Measurements from ENCODE around the gene SPATA2L.

SPATA2L gene

GRCh38 chr16:89727406-89728120 is 26.1 kb upstream of the SPATA2L start:
- no peak for DNase-seq (ENCODE audit: low read depth, low spot score)

- DNase-seq (ENCODE audit: low read depth, low spot score), result peak; percentile 65
Measured at GRCh38 chr16:89723279-89724250, 22.1 kb upstream of the SPATA2L start.

- DNase-seq (ENCODE audit: low read depth, low spot score), result peak; percentile 60
Measured at GRCh38 chr16:89722392-89723278, 21.1 kb upstream of the SPATA2L start.

GRCh38 chr16:89721546-89722391 is 20.3 kb upstream of the SPATA2L start:
- peak; percentile 79 for DNase-seq (ENCODE audit: low read depth, low spot score)

- DNase-seq (ENCODE audit: low read depth, low spot score), result peak; percentile 92
Measured at GRCh38 chr16:89720813-89721545, 19.5 kb upstream of the SPATA2L start, which contains the start of the genes VPS9D1 and ZNF276. Gene VPS9D1, minus strand, starts transcription at chr16:89720898. Its CDS starts 37 bp downstream, at chr16:89720861. Gene ZNF276, plus strand, starts transcription at chr16:89721537. Its CDS starts 104 bp downstream, at chr16:89721641.

DNA sequence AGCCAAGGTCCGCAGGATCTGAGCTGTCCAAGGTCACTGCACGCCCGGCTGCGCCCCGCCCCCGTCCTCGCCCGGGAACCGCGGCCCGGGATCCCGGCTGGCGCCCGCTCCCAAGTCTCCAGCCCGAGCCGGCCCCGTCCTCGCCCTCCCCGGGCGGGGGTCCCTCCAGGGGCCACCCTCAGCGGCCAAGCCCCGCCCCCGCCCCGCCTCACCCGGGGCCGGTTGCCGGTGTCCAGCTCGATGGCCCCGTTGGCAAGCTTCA is 19.0 kb upstream of the SPATA2L start:
- no peak for DNase-seq (ENCODE audit: low read depth, low spot score)

DNA sequence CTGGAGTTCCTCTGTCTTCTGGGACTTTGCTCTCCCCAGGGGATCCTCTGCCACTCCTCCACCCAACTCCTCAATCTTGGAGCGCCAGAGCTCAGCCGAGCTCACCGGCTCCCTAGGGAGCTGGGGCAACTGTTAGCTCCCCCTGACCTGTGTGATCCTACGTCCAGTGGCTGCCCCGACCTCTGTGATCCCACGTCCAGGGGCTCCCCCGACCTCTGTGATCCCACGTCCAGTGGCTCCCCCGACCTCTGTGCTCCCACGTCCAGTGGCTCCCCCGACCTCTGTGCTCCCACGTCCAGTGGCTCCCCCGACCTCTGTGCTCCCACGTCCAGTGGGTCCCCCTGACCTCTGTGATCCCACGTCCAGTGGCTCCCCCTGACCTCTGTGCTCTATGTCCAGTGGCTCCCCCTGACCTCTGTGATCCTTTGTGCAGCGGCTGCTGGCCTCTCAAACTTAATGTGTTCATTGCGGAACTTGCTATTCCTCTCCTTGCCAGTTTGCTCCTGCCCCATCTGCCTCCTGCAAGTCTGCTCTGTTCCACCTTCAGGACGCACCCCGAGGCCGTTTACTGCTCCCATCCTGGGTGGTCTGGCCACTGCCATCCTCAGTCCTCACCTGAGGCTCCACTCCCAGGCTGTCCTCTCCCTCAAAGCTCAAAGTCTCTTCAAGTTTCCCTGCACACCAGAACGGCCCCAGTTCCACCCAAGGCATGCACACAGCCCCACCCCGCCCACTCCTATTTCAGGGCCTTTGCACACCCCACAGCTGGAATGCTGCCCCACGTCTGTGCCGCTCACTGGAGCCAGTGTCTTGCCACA is 16.4 kb upstream of the SPATA2L start:
- DNase-seq (ENCODE audit: low read depth, low spot score), result no peak

DNA sequence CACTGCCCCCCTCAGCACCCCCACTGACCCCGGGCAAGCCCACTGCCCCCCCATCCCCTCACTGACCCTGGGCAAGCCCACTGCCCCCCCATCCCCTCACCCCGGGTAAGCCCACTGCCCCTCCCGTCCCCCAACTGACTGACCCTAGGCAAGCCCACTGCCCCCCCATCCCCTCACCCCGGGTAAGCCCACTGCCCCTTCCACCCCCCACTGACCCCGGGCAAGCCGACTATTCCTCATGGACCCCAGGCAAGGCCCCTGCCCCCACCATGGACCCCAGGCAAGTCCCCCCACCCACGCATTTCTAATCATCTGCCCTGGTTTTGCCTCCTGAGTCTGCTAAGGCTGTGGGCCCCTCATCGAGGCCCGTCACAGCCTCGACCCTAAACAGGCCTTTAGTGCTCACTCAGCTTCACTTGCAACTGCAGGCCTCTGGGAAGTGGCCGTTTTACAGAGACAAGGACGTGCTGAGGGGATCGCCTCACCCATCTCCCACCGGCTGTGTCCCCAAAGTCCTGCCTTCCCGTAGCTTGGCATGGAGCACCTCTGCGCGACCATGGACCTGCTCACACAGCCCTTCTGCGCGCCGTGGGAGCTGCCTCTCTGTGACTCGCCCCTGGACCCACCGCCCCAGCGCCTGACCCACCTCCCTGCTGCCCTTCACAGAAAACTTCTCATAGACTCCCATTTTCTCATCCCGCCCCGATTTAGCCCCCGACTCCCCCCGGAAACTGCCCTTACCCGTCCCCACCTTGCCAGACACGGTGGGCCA is 15.6 kb upstream of the SPATA2L start:
- DNase-seq (ENCODE audit: low read depth, low spot score), result no peak

DNA sequence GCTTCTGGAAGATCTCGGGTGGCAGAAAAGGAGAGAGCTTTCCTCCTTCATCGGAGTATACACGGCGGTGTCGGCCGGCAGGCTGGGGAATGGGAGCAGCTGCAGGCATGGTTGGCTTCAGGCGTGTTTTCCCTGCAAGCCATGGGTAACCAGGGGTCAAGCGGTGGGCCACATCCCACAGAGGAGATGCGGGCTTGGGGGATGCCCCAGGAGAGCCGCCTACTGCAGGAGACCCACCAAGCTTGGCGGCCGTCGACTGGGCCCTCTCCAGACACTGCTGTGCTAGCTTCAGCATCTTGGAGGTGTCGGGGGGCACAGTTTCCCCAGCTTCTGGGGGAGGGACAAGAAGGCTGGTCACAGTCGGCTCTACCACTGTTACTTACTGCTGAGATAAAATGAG is 15.0 kb upstream of the SPATA2L start:
- DNase-seq (ENCODE audit: low read depth, low spot score), result no peak

DNA sequence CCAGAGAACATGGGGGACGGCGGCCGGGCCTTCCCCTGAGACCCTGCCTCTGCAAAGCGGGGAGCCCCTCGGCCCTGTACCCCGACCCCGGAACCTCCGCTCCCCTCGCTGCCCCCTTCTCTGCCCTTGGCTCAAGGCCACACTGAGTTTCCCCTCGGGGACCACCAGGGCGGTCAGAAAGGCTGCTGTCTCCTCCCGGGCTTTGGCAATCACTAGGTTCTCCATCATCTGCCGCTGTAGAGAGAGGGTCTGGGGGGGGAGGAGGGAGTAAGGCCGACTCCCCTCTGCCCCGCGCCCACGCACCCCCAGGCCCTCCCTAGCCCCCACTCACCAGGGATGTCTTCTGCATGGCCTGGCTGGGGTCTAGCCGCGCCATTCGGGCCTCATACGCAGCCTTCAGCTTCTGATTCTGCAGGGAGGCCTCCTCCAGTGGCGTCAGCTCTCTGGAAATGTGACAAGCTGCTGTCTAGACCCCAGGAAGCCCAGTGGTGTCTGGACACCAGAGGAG is 10.8 kb upstream of the SPATA2L start:
- peak; percentile 31 for DNase-seq (ENCODE audit: low read depth, low spot score)

DNA sequence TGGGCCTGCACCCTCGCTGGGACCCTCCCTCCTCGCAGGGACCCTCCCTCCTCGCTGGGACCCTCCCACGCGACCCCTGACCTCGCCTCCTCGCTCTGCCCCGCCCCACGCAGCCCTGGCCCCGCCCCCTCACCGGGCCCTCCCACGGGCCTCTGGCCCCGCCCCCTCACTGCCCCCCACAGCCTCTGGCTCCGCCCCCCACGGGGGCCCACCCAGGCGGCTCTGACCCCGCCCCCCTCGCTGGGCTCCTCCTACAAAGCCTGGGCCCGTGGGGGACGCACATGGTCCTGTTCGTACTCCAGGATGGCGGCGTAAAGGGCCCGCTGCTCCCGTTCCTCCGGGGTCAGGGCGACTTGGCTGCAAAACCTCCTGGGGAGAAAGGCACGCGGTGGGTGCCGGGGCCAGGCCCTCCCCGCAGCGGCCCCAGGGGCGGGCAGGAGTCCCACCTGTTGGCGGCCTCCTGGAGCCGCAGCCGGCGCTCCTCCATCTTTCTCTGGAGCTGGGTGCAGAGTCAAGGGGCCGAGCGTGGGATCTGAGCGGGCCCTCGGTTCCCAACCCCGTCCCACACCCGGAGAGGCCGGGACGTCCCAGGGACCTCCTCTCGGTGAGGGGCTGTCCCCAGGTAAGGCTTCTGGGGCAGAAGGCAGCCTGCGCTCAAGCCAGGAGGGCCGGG is 10.2 kb upstream of the SPATA2L start:
- peak; percentile 80 for DNase-seq (ENCODE audit: low read depth, low spot score)

DNA sequence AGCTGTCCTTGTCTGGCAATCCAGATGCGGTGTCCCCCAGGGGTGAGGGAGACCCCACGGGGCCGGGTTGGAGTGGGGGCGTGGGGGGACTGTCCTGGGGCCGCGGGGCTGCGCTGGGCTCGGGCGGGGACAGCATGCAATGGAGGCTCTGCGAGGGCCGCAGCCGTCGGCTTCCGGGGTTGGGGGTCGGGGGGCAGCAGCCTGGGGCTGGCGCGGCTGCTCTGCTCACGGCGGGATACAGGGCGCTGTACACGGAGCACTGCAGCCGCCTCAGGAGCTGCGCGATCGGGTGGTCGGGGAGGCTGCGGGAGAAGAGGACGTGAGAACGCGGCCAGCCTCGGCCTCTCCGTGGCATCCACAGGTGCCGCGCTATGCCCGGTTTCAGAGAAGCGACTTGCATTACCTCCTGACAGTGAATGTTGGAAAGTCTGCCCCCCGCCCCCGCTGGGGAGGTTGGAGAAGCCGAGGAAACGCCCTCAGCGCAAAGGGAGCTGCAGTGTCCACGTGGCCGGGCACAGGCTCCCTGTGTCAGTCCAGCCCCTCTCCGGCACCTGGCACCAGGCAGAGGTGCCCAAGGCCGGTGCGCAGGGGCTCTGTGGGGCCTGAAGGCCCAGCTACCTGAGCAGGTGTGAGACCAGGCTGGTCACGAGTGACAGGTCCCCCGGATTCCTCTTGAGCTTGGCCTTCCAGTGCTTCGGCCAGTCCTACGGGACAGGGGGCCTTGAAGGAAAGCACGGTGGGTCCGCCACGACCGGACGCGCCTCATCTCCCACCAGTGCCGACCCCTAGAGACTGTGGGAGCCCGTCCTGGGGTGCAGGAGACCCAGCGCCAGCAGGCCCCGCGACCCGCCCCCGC is 9.4 kb upstream of the SPATA2L start:
- DNase-seq (ENCODE audit: low read depth, low spot score), result no peak

DNA sequence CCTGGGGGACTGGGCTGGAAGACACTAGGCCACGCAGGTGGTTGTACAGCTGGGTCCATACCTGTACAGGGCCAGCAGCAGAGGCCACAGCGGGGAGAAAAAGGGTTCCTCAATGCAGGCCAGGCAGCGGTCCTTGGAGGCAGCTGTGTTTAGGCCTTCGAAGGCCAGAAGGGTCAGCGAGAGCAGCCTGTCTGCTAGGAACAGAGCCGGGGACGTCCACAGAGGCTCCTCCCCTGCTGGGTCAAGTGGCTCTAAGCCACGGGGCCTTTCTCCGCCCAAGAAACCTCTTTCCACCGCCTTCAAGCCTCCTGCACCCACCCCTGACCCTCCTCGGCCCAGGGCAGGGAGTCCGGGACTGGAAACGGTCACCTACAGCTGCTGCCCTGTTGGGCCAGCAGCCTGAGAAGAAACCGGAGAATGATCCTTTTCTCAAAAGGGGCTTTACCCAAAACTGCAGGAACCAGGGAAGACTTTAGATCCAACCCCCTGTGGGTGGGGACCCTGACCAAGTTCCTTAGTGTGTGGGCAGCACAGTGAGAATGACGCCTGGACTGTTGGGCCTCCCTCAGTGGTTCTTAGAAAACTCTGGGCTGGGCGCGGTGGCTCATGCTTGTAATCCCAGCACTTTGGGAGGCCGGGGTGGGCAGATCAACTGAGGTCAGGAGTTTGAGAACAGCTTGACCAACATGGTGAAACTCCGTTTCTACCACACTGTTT is 8.4 kb upstream of the SPATA2L start:
- no peak for DNase-seq (ENCODE audit: low read depth, low spot score)

DNA sequence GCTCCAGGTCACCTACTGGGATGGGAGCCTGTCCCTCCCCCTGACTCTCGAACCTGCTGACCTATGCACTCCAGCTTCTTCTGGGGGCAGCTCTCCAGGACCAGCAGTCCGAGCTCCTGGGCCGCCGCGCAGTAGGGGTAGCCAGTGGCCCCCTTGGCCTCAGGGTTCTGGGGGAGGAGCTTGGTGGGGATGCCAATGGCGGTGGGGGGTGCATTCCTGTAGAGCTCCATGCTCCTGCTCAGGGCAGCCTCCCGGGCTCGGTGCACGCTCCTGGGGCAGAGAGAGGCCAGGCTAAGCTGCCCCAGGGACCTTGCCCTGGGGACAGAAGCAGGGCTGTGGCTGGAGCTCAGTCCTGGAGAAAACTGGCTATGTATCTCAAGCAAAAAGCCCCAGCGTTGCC is 7.7 kb upstream of the SPATA2L start:
- no peak for DNase-seq (ENCODE audit: low read depth, low spot score)

DNA sequence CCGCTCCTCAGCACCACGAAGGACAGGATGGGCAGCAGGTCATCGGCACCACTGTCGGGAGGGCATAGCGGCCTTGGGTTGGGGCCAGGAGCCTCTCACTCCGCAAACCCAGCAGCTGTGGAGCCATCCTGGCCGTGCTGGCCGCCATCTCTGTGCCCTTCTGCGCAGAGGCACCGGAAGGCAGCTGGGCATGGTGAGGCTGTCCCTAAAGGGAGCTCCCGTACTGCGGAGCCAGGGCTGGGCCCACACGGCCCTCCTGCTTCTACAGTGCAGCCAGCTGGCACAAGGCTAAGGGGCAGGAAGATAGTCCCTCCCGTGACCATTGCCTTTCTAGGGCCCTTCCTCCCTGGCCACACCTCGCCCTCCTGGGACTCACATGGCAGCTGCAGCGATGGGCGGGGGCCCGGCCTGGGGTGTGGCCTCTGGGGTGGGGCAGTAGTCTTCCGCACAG is 7.0 kb upstream of the SPATA2L start:
- DNase-seq (ENCODE audit: low read depth, low spot score), result no peak

- DNase-seq (ENCODE audit: low read depth, low spot score), result no peak
Measured at GRCh38 chr16:89707695-89708094, 6.2 kb upstream of the SPATA2L start.
